Measurements from ENCODE around the gene SLC22A31. TPM values are rescaled to one million over a fixed set of nuclear protein-coding genes. Genes with fewer than 3 reads are reported as not detected.

The SLC22A31 gene
- total RNA-seq, 1 donor from 2014 or later = not detected

GRCh38 chr16:89237733-89238132 lies 37.4 kb upstream of the SLC22A31 start:
- no peak overlapping the region for H3K4me3 Mint-ChIP-seq (ENCODE audit: unreplicated experiment)
- H3K36me3 Mint-ChIP-seq (ENCODE audit: unreplicated experiment) = peaks cover 21% of the 10 kb centered on the region
- no peaks in the 10 kb centered on the region for H3K27me3 Mint-ChIP-seq (ENCODE audit: unreplicated experiment)
- peaks cover 9% of the 10 kb centered on the region for H3K4me1 Mint-ChIP-seq (ENCODE audit: unreplicated experiment)
- DNase-seq (ENCODE audit: extremely low spot score, unreplicated experiment) = no peak
- TF ChIP-seq CTCF (IDR thresholded peaks at IDR 0.05) = no peak
- no peak overlapping the region for H3K27ac Mint-ChIP-seq (ENCODE audit: unreplicated experiment)
- H3K9me3 Mint-ChIP-seq (ENCODE audit: unreplicated experiment) = no peaks in the 10 kb centered on the region

- Mint-ChIP-seq H3K36me3 (ENCODE audit: unreplicated experiment) (peaks cover 47% of the 10 kb centered on the region), H3K27ac (ENCODE audit: unreplicated experiment) (no peak overlapping the region)
Observed at GRCh38 chr16:89233678-89234490, 33.5 kb upstream of the SLC22A31 start.

GRCh38 chr16:89232107-89232506 lies 31.8 kb upstream of the SLC22A31 start:
- Mint-ChIP-seq H3K27me3 (ENCODE audit: unreplicated experiment) (no peaks in the 10 kb centered on the region), H3K4me3 (ENCODE audit: unreplicated experiment) (no peak overlapping the region), H3K9me3 (ENCODE audit: unreplicated experiment) (peaks cover 18% of the 10 kb centered on the region), H3K27ac (ENCODE audit: unreplicated experiment) (no peak overlapping the region), H3K36me3 (ENCODE audit: unreplicated experiment) (peaks cover 65% of the 10 kb centered on the region), H3K4me1 (ENCODE audit: unreplicated experiment) (no peaks in the 10 kb centered on the region)
- no peak for DNase-seq (ENCODE audit: extremely low spot score, unreplicated experiment)
- no peak for TF ChIP-seq CTCF (IDR thresholded peaks at IDR 0.05)

More at GRCh38 chr16:89233678-89234490, 33.5 kb upstream of the SLC22A31 start:
- Mint-ChIP-seq H3K4me3 (ENCODE audit: unreplicated experiment) (no peak overlapping the region), H3K9me3 (ENCODE audit: unreplicated experiment) (peaks cover 7% of the 10 kb centered on the region), H3K27me3 (ENCODE audit: unreplicated experiment) (no peaks in the 10 kb centered on the region), H3K4me1 (ENCODE audit: unreplicated experiment) (no peaks in the 10 kb centered on the region)
- no peak for TF ChIP-seq CTCF (IDR thresholded peaks at IDR 0.05)
- no peak for DNase-seq (ENCODE audit: extremely low spot score, unreplicated experiment)

- Mint-ChIP-seq H3K9me3 (ENCODE audit: unreplicated experiment) (peaks cover 28% of the 10 kb centered on the region), H3K27me3 (ENCODE audit: unreplicated experiment) (no peaks in the 10 kb centered on the region), H3K27ac (ENCODE audit: unreplicated experiment) (no peak overlapping the region), H3K4me3 (ENCODE audit: unreplicated experiment) (no peak overlapping the region), H3K36me3 (ENCODE audit: unreplicated experiment) (peaks cover 78% of the 10 kb centered on the region), H3K4me1 (ENCODE audit: unreplicated experiment) (no peaks in the 10 kb centered on the region)
- no peak for TF ChIP-seq CTCF (IDR thresholded peaks at IDR 0.05)
- DNase-seq (ENCODE audit: extremely low spot score, unreplicated experiment) = no peak
Observed at GRCh38 chr16:89230255-89230654, 29.9 kb upstream of the SLC22A31 start.

GRCh38 chr16:89224665-89225064 lies 24.3 kb upstream of the SLC22A31 start:
- H3K4me1 Mint-ChIP-seq (ENCODE audit: unreplicated experiment) = peaks cover under 1% of the 10 kb centered on the region
- no peak overlapping the region for H3K4me3 Mint-ChIP-seq (ENCODE audit: unreplicated experiment)
- peaks cover 25% of the 10 kb centered on the region for H3K9me3 Mint-ChIP-seq (ENCODE audit: unreplicated experiment)
- no peak for DNase-seq (ENCODE audit: extremely low spot score, unreplicated experiment)
- H3K27me3 Mint-ChIP-seq (ENCODE audit: unreplicated experiment) = no peaks in the 10 kb centered on the region
- no peak overlapping the region for H3K27ac Mint-ChIP-seq (ENCODE audit: unreplicated experiment)
- peaks cover 65% of the 10 kb centered on the region for H3K36me3 Mint-ChIP-seq (ENCODE audit: unreplicated experiment)
- no peak for TF ChIP-seq CTCF (IDR thresholded peaks at IDR 0.05)
